AG09319 (cell line): ENCODE data around the gene LPP.

Source experiments
- DNase-seq: peaks from one replicate; pipeline ENCODE4 v3.0.0-alpha.2; 2010; ENCODE audit warnings: low read depth; ENCODE audit errors: extremely low read depth
- CTCF ChIP-seq: IDR thresholded peaks from 2 replicates; pipeline ENCODE4 v1.5.1; 2011; ENCODE audit warnings: low read depth, mild to moderate bottlenecking, inconsistent platforms, low read length, moderate library complexity

Gene LPP

GRCh38 chr3:188137051-188137450 lies 16.9 kb upstream of the LPP start:
- no peak for TF ChIP-seq CTCF
- no peak for DNase-seq

- DNase-seq = no peak
- TF ChIP-seq CTCF = no peak
Observed at GRCh38 chr3:188139466-188139865, 14.5 kb upstream of the LPP start.

GRCh38 chr3:188146219-188146618 lies 7.7 kb upstream of the LPP start:
- no peak for DNase-seq
- TF ChIP-seq CTCF = no peak

GRCh38 chr3:188147782-188148181 lies 6.2 kb upstream of the LPP start:
- DNase-seq = no peak
- TF ChIP-seq CTCF = no peak

GRCh38 chr3:188148318-188148717 lies 5.6 kb upstream of the LPP start:
- no peak for TF ChIP-seq CTCF
- no peak for DNase-seq

- no peak for TF ChIP-seq CTCF
- no peak for DNase-seq
Observed at GRCh38 chr3:188149587-188149986, 4.4 kb upstream of the LPP start.

- TF ChIP-seq CTCF = no peak
- no peak for DNase-seq
Observed at GRCh38 chr3:188150982-188151381, 3.0 kb upstream of the LPP start.
